ENCODE results near the gene GREB1.

The GREB1 gene

GRCh38 chr2:11631462-11631861 lies 97.6 kb downstream of the GREB1 start:
- in situ Hi-C loops (cut with MboI; ENCODE audit: low sequenced_read_pairs): no loop called here

DNA sequence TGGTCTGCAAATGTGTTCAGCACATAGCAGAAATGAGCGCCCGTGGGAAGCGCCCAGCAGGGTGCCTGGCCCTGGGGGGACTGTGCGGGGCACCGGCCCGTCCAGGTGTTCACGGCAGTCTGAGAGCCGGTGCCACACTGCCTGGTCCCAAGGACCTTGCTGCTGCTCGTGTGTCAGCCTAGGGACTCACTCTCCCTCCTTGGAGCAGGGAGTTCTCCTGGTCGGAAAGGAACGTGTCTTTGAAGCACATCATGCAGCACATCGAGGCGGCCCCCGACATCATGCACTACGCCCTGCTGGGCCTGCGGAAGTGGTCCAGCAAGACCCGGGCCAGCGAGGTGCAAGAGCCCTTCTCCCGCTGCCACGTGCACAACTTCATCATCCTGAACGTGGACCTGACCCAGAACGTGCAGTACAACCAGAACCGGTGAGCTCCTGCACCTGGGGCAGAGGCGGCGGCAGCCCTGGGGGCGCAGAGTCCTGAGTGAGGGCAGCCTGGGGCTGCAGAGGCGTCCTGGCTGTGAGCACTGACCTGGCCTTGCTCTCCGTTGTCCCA lies 100.2 kb downstream of the GREB1 start:
- in situ Hi-C loops (cut with MboI; ENCODE audit: low sequenced_read_pairs): no loop called here

DNA sequence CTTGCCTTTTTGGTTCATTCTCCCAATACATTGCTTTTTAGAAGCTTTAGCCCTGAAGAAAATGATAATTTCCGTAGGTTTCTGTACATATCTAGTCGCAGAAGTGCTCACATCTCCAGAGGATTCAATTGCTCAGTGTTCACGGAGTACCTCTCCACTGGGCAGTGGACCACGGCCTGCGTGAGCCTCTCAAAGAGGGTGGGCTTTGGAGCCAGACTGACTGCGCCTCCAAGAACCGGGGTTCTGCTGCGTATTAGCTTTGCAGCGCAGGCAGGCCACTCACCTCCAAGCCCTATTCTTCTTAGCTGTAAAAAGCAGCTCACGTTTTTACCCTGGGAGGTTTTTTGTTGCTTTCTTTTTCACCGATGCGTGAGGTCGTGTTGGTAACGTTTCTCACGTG lies 100.7 kb downstream of the GREB1 start:
- in situ Hi-C loops (cut with MboI; ENCODE audit: low sequenced_read_pairs): no loop called here

- in situ Hi-C loops (cut with MboI; ENCODE audit: low sequenced_read_pairs): no loop called here
Observed at GRCh38 chr2:11635141-11635540, 101.3 kb downstream of the GREB1 start.

GRCh38 chr2:11636593-11637295 lies 102.9 kb downstream of the GREB1 start:
- in situ Hi-C loops (cut with MboI; ENCODE audit: low sequenced_read_pairs): no loop called here

GRCh38 chr2:11637546-11637945 lies 103.7 kb downstream of the GREB1 start:
- in situ Hi-C loops (cut with MboI; ENCODE audit: low sequenced_read_pairs): no loop called here

GRCh38 chr2:11639503-11639902 lies 105.7 kb downstream of the GREB1 start:
- in situ Hi-C loops (cut with MboI; ENCODE audit: low sequenced_read_pairs): no loop called here

- in situ Hi-C loops (cut with MboI; ENCODE audit: low sequenced_read_pairs): no loop called here
Observed at GRCh38 chr2:11640132-11640531, 106.3 kb downstream of the GREB1 start.

DNA sequence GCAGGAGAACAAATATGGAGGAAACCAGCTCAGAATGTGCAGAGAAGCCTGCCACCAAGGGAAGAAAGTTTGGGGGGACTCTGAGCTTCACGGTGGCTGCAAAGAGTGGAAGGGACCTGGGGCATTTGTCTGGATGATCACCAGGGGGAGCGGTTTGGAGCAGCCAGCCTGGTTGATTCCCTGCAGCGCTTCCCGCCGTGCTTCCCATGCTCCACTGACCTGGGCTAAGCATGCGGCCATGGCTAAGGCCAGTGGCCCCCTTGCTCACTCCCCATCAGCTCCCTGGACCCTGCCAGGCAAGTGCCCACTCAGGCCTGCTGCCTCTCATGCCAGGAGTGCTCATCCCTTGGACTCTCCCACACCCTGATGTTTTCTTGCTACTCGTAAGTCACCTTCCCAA lies 109.1 kb downstream of the GREB1 start:
- in situ Hi-C loops (cut with MboI; ENCODE audit: low sequenced_read_pairs): no loop called here

- in situ Hi-C loops (cut with MboI; ENCODE audit: low sequenced_read_pairs): no loop called here
Observed at GRCh38 chr2:11644293-11644692, 110.4 kb downstream of the GREB1 start.

GRCh38 chr2:11646530-11646929 lies 112.7 kb downstream of the GREB1 start:
- in situ Hi-C loops (cut with MboI; ENCODE audit: low sequenced_read_pairs): no loop called here

DNA sequence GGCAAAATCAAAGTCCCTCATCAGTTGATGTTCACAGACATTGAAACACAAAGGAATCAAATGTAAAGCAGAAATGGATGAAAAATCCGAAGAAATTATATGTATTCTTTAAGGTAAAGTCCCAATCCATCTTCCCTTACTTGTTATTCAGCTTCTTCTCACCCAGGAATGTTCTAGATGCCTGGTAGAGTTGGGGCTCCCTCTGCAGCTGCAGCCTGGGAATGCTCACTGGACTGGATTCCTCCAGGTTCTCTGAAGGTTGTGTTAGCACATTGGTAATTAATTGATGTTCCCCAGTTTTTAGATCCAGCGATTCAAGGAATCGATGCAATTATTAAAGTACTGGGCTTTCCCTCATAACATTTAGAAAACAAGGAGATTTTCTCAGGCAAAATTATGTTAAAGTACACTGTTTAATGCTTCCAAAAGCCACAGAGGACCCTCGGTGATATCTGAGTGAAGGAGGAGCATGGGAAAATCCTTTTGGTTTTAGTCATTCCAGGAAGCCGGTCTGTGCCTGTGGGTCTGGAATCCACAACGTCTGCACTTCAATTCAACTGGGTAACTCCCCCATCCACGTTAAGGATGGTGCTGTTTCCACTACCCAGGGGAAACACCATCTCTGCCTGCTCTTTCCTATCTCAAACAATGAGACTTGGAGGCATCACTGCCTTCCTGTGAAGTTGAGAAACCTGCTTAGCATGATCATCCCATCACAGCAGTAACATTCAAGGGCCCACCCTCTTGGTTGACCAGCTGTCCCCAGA lies 114.2 kb downstream of the GREB1 start:
- in situ Hi-C loops (cut with MboI; ENCODE audit: low sequenced_read_pairs): no loop called here

DNA sequence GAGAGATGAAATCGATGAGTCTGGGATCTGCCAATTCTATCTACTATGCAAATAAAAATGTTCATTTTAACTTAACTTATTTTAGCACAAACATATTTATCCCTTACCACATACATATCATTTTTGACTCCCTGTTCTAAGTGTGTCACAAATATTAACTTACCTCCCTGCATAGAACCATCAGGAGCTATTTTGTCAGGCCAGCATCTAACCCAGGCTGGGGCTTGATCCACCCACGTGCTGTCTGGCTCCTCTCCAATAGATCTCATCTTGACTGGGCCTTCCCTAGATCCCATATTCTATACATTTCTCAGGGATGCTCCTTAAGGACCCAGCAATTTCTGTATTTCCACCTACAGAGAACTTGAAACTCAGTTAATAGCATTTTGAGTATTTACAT lies 115.2 kb downstream of the GREB1 start:
- in situ Hi-C loops (cut with MboI; ENCODE audit: low sequenced_read_pairs): no loop called here

DNA sequence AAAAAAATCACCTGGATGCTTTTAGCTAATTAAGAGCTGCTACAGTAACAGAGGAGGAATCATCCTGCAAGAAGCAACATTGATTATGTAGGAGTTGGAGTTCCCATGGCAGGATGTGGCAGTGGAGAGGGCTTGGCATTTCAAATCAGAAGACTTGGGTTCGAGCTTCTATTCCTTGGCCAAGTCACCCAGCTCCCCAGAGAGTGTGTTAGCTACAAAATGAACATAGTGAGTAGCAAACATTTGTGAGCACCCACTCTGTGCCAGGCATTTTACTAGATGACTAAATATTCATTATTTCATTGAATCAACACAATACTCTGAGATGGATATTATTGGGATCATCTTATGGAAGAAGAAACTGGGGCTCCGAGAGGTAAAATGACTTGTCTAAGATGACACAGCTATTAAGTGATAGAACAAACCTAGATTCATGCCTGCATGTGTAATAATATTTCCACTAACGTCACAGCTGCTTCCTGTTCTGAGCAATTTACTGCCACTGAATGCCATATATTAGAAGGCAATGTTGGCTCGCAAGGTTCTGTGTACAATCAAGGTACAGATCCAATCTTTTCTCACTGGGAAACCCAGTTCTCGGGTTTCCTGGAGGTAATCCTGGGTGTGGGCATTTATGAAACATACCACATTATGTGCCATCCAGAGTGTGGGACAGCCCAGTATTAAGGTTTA lies 118.2 kb downstream of the GREB1 start:
- in situ Hi-C loops (cut with MboI; ENCODE audit: low sequenced_read_pairs): no loop called here

- in situ Hi-C loops (cut with MboI; ENCODE audit: low sequenced_read_pairs): no loop called here
Observed at GRCh38 chr2:11652553-11652952, 118.7 kb downstream of the GREB1 start.

DNA sequence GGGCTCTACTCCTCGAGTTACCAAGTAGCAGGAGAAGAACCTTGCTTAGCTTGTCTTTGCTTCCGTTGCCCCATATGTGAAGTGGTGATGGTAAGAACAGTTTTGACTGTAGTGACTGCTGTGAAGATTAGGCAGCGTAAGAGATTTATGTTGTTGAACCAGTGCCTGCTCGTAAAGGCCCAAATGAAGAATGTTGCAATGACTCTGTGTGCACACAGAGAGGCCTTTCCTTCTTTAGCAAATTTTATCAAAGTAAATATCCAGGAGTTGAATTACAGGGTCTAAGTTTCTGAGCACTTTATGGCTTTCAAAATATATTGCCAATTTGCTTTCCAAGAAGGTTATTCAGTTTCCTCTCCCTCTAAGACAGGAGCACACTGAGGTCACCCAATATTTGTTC lies 121.7 kb downstream of the GREB1 start:
- in situ Hi-C loops (cut with MboI; ENCODE audit: low sequenced_read_pairs): no loop called here

DNA sequence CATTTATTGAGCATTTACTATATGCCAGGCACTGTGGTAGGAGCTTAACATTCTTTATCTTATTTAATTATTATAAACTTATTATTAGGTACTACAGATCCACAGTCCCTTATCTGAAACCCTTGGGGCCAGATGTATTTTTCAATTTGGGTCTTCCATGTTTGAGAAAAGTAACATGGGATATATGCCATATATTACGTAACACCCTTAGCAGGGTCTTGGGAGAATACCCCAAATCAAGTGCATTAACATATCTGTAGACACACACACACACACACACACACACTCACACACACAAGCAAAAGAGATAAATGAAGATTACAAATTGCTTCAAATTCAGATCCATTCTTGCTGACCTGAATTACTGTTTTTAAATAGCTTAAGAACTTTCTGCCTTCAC lies 122.4 kb downstream of the GREB1 start:
- in situ Hi-C loops (cut with MboI; ENCODE audit: low sequenced_read_pairs): no loop called here

DNA sequence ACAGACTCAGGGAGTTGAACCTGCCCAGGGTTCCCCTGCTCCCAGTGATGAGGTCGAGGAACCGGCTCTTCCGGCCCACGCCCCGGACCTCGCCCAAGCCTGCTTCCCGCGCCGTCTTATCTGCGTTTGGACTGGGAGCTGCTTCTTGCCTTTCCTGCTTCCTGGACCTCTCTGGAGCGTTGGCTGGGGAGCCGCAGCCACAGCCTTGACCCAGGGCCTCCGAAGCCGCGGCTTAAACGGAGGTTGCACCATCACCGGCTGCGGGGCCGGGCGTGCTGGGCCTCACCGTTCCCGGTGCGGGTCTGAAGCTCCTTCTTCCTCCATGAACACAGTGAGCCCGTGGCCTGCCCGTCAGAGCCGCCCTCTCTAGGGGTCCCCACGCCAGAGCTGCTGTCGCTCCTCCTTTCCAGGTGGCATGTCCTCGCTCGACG lies 122.8 kb downstream of the GREB1 start:
- in situ Hi-C loops (cut with MboI; ENCODE audit: low sequenced_read_pairs): no loop called here

DNA sequence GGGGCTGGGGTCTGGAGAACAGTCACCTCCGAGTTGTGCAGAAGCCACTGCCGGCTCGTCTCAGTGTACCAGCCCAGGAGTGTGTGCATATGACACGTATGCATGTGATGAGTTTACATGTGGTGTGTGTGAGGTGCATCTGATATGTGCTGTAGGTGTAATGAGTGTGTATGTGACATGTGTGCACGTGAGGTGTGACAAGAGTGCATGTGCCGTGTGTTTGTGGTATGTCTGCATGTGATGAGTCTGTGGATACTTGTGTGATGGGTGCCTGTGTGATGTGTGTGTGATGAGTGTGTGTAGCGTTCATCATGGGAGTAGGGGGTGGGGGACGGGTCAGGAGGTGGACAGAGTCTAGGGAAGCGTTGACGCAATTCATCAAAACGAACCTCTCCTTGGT lies 123.3 kb downstream of the GREB1 start:
- in situ Hi-C loops (cut with MboI; ENCODE audit: low sequenced_read_pairs): no loop called here

DNA sequence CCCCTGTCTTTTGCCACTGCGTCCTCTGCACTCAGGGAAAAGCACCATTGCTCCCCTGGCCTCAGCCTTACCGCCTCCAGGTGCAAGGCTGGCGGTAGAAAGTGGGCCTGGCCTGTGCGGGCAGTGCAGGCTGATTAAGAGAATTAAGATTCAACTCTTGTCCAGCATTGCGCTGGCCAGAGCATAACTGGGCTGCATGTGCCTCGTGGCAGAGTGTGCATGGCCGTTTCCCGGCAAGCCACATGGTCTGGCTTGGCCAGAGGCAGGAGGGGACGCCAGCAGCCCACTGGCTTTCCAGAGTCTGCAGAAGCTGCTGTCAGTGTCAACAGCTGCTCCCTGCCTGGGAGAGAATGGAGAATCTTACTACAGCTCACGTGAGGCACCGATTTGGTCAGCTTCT lies 123.8 kb downstream of the GREB1 start:
- in situ Hi-C loops (cut with MboI; ENCODE audit: low sequenced_read_pairs): no loop called here

DNA sequence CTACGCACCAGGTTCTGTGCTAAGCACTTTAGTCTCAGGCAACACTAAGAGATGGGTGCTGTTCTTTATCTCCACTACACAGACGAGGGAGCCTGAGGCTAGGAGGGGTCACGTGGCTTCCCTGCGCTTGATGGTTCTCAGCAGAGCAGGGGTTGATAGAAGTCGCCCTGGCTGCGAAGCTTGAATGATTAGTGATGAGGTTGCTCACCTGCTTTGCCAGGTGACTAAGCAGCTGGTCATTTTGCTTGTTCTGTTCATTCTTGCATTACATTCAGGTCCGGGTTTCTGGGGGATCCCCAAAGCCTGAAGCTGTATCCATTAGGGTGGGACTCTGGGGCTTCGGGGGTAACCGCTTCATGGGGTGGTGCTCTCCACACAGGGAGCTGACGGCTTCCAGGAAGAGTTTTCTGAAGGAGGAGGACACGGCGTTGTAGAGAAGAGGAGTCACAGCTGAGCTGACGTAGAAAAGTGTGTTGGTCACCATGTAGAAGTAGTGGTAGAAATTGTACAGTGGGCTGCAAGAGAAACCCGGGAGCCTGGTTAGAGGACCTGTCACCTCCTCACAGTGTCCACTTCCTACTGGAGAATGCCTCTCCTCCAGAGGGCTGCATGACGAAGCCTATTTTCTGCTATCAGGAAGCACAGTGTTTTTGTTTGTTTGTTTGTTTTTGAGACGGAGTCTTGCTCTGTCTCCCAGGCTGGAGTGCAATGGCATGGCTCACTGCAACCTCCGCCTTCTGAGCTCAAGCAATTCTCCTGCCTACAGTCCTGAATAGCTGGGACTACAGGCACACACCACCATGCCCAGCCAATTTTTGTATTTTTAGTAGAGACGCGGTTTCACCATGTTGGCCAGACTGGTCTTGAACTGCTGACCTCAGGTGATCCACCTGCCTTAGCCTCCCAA lies 124.6 kb downstream of the GREB1 start:
- in situ Hi-C loops (cut with MboI; ENCODE audit: low sequenced_read_pairs): no loop called here
